Measurements from ENCODE around the gene LYPD6. TPM values are rescaled to one million over a fixed set of nuclear protein-coding genes. Genes with fewer than 3 reads are reported as not detected.

The LYPD6 gene
- total RNA-seq, 1 donor from 2014 or later: not detected

- ATAC-seq (ENCODE audit: low read depth) (no peak), DNase-seq (no peak)
- no peak overlapping the region for H3K27ac Mint-ChIP-seq
- no peak overlapping the region for H3K4me3 Mint-ChIP-seq
- POLR2A ChIA-PET: no interaction called here
- no peaks in the 10 kb centered on the region for H3K36me3 Mint-ChIP-seq (ENCODE audit: low read depth)
- H3K4me1 Mint-ChIP-seq: no peaks in the 10 kb centered on the region
- TF ChIP-seq, protein P1, sequence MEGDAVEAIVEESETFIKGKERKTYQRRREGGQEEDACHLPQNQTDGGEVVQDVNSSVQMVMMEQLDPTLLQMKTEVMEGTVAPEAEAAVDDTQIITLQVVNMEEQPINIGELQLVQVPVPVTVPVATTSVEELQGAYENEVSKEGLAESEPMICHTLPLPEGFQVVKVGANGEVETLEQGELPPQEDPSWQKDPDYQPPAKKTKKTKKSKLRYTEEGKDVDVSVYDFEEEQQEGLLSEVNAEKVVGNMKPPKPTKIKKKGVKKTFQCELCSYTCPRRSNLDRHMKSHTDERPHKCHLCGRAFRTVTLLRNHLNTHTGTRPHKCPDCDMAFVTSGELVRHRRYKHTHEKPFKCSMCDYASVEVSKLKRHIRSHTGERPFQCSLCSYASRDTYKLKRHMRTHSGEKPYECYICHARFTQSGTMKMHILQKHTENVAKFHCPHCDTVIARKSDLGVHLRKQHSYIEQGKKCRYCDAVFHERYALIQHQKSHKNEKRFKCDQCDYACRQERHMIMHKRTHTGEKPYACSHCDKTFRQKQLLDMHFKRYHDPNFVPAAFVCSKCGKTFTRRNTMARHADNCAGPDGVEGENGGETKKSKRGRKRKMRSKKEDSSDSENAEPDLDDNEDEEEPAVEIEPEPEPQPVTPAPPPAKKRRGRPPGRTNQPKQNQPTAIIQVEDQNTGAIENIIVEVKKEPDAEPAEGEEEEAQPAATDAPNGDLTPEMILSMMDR (IDR thresholded peaks at IDR 0.05): no peak
- intact Hi-C loops (cut with micrococcal nuclease): no loop called here
- CTCF ChIA-PET: no interaction called here
- H3K9me3 Mint-ChIP-seq: no peaks in the 10 kb centered on the region
- H3K27me3 Mint-ChIP-seq: no peaks in the 10 kb centered on the region
These were observed 91.4 kb downstream of the LYPD6 start for GRCh38 chr2:149421791-149422190.

- H3K4me3 Mint-ChIP-seq: no peak overlapping the region
- ATAC-seq (ENCODE audit: low read depth): no peak
- no peak overlapping the region for H3K27ac Mint-ChIP-seq
- TF ChIP-seq, protein P1 (IDR thresholded peaks at IDR 0.05): no peak
- H3K4me1 Mint-ChIP-seq: no peaks in the 10 kb centered on the region
- intact Hi-C loops (cut with micrococcal nuclease): no loop called here
- ChIA-PET CTCF (no interaction called here), POLR2A (no interaction called here)
- no peaks in the 10 kb centered on the region for H3K36me3 Mint-ChIP-seq (ENCODE audit: low read depth)
- no peaks in the 10 kb centered on the region for H3K27me3 Mint-ChIP-seq
- no peak for DNase-seq
- H3K9me3 Mint-ChIP-seq: no peaks in the 10 kb centered on the region
These were observed 92.1 kb downstream of the LYPD6 start for GRCh38 chr2:149422337-149422990.

- CTCF ChIA-PET: interaction anchor here (0.6 kb wide), 1 partner anchor 8 kb away, joined by 3 read pairs; no protein-coding TSS in a partner anchor
These were observed 92.6 kb downstream of the LYPD6 start for GRCh38 chr2:149422991-149423338.

GRCh38 chr2:149423630-149424029, 93.2 kb downstream of the LYPD6 start:
- DNase-seq (no peak), ATAC-seq (ENCODE audit: low read depth) (no peak)
- intact Hi-C loops (cut with micrococcal nuclease): no loop called here
- H3K27me3 Mint-ChIP-seq: no peaks in the 10 kb centered on the region
- TF ChIP-seq, protein P1 (IDR thresholded peaks at IDR 0.05): no peak
- H3K27ac Mint-ChIP-seq: no peak overlapping the region
- no peaks in the 10 kb centered on the region for H3K4me1 Mint-ChIP-seq
- H3K9me3 Mint-ChIP-seq: no peaks in the 10 kb centered on the region
- CTCF ChIA-PET: interaction anchor here (0.6 kb wide), 1 partner anchor 9 kb away, joined by 3 read pairs; no protein-coding TSS in a partner anchor
- no peak overlapping the region for H3K4me3 Mint-ChIP-seq
- no peaks in the 10 kb centered on the region for H3K36me3 Mint-ChIP-seq (ENCODE audit: low read depth)
- POLR2A ChIA-PET: no interaction called here

More at GRCh38 chr2:149422991-149423338, 92.6 kb downstream of the LYPD6 start:
- Mint-ChIP-seq H3K9me3 (no peaks in the 10 kb centered on the region), H3K27me3 (no peaks in the 10 kb centered on the region), H3K4me3 (no peak overlapping the region), H3K4me1 (no peaks in the 10 kb centered on the region), H3K36me3 (ENCODE audit: low read depth) (no peaks in the 10 kb centered on the region), H3K27ac (no peak overlapping the region)
- intact Hi-C loops (cut with micrococcal nuclease): no loop called here
- DNase-seq: no peak
- TF ChIP-seq, protein P1 (IDR thresholded peaks at IDR 0.05): no peak
- POLR2A ChIA-PET: no interaction called here
- ATAC-seq (ENCODE audit: low read depth): no peak

DNA sequence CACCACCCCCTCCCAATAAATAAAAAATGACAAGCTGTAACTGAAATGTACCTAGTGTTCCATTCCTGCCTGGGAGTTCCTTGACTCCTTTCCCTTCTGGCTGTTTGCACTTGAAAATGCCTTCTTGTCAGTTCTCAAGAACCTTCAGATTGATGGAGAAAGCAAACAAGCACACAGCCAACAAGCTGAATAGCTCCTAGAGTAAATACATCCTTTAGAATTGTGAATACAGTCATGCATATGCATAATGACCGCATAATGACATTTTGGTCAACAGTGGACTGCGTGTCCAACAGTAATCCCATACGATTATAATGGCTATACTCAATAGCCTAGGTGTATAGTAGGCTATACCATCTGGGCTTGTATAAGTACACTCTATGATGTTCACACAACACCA, 97.0 kb downstream of the LYPD6 start:
- Mint-ChIP-seq H3K36me3 (ENCODE audit: low read depth) (no peaks in the 10 kb centered on the region), H3K9me3 (peaks cover 2% of the 10 kb centered on the region), H3K27me3 (no peaks in the 10 kb centered on the region), H3K4me1 (no peaks in the 10 kb centered on the region), H3K4me3 (no peak overlapping the region), H3K27ac (no peak overlapping the region)
- TF ChIP-seq, protein P1 (IDR thresholded peaks at IDR 0.05): no peak
- DNase-seq: no peak
- no peak for ATAC-seq (ENCODE audit: low read depth)
- ChIA-PET CTCF (no interaction called here), POLR2A (no interaction called here)
- intact Hi-C loops (cut with micrococcal nuclease): no loop called here

Data from activated B cell treated with CpG ODN at 0.5 μM for 24 hours (primary cell).